Subcutaneous adipose tissue (tissue), 4 donors: ENCODE results near the gene MATN4. TPM values are rescaled to one million over a fixed set of nuclear protein-coding genes. Genes with fewer than 3 reads are reported as not detected.

Source experiments
- CTCF ChIP-seq: fragments of 450-650 bp; IDR thresholded peaks from one replicate; pipeline ENCODE4 v1.5.1; 2016; ENCODE audit warnings: low read depth, mild to moderate bottlenecking, control low read depth, antibody characterized with exemption, moderate library complexity
- total RNA-seq, 4 donors: library from RNA; depleted of rRNA; stranded (reverse); fragments of >200 nt; gene quantifications; one replicate each; pipeline ENCODE4 v1.1.0, GENCODE V29; 2016

The MATN4 gene
- total RNA-seq, 4 donors from 2014 or later, result 0.34 to 0.44 TPM; not detected in 2

GRCh38 chr20:45293041-45294002 lies 14.8 kb downstream of the MATN4 start:
- TF ChIP-seq CTCF, result no peak

- TF ChIP-seq CTCF, result no peak
These were observed 15.8 kb downstream of the MATN4 start for GRCh38 chr20:45292343-45292742.

- no peak for TF ChIP-seq CTCF
These were observed 16.6 kb downstream of the MATN4 start for GRCh38 chr20:45291526-45291925.

DNA sequence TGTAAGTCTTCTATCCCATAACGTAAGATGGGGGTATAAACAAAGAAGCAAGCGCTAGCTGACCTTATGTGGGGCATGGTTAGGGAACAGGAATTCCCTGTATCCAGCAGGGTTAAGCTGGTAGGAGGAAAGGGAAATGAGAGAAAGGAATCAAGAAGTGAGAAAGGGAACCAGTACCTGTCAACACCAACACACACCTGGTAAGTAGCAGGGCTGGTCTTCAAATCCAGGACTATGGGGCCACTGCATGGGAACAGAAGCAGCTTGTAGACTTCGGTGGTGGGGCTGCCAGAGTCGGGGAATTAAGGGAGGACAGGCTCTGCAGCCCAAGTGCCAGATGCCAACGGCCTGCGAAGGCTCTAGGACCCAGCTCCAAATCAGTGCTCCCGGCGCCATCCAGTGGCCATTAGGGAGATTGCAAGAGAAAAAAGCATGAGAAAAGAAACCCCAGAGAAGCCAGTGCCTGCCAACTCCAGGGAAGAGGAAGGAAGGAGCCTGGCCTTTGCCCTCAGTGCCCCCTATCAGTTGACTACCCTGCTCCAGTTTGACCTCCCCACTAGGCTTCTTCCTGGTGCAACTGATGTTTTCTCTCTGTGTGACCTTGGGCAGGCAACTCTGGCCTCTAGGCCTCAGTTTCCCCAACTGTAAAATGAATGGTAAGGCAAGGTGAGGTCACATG lies 17.3 kb downstream of the MATN4 start:
- no peak for TF ChIP-seq CTCF

DNA sequence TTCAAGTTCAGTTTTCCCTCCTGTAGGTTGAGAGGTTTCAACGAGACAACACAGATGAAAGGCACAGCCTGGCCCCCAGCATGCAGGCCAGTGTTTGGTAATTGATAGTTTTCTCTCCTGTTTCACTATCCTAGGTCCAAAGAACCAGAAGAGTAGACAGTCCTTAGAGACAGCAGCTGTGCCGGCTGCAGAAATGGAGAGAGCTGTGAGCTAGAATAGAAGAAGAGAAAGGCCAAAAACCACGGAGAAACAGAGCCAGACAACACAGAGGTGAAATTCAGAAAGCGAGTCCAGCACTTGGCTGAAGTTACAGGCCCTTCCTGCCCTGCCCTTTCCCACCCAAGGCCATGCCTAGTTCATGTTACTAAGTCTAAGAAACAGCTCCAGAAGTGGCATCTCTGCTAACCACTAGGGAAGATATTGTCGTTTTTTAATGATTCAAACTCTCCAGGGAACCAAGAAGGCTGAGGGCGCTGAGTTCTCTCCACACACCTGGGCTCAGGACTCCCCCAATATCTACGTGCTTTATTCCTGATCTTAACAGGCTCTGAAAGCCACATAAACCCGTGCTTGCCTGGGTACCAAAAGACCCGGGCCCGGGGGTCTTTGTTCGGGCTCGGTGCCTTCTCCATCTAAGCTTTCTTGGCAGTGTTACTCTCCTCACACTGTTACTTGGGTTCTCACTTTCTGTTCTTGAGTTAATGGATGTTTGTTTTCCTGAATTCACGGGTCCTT lies 18.0 kb downstream of the MATN4 start:
- no peak for TF ChIP-seq CTCF

- TF ChIP-seq CTCF, result no peak
These were observed 19.2 kb downstream of the MATN4 start for GRCh38 chr20:45288860-45289259.

DNA sequence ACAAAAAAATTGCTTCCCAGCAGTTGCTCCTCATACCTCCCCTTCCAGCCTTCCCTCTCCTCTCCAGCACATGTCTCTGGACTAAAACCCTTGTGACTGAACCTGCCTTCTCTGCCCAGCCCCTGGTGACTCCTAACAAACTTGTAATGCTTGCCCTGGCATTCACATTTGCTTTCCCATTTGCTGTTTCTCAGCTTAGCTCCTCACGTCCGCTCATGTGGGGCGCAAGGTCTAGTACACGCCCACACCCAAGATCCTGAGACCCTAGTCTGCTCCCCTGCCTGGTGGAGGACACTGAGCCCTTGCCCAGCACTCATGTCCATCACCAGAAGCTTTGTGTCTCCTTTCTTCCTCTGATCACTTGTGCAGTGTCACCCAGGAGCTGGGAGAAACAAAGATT lies 19.7 kb downstream of the MATN4 start:
- no peak for TF ChIP-seq CTCF
